ENCODE data around the gene RHBDL1. TPM values are rescaled to one million over a fixed set of nuclear protein-coding genes. Genes with fewer than 3 reads are reported as not detected.

RHBDL1 gene
- total and polyA plus RNA-seq, 9 of the 15 experiments (the other 6 are each of a cell fraction or from before 2014, with no cell fraction given): 0.03 to 5.6 (median 1.3) TPM; not detected in 1

GRCh38 chr16:633336-634050 lies 42.0 kb upstream of the RHBDL1 start:
- POLR2A ChIA-PET: no interaction called here
- TF ChIP-seq ELF1 (tag; IDR thresholded peaks at IDR 0.05): no peak
- TF ChIP-seq RBFOX2 (IDR thresholded peaks at IDR 0.05; ENCODE audit: low read depth, low read length): peak; percentile 25; the same call in 1 of the 2 replicates
- peak; percentile 88 for TF ChIP-seq ZBTB33 (CRISPR knock-in tag; IDR thresholded peaks at IDR 0.05)
- TF ChIP-seq SIN3B (IDR thresholded peaks at IDR 0.05; ENCODE audit: low read depth): no peak
- no peak for TF ChIP-seq ZBTB34 (CRISPR knock-in tag; IDR thresholded peaks at IDR 0.05)
- no peak for TF ChIP-seq ZNF79 (CRISPR knock-in tag; IDR thresholded peaks at IDR 0.05; ENCODE audit: low read depth)
- no peak for TF ChIP-seq BRF2 (IDR thresholded peaks at IDR 0.05; ENCODE audit: borderline replicate concordance, insufficient read depth, insufficient read length)
- TF ChIP-seq POLR2G (IDR thresholded peaks at IDR 0.05; ENCODE audit: low read depth, low read length): peak; percentile 26
- no peak for TF ChIP-seq RNF219 (CRISPR knock-in tag; IDR thresholded peaks at IDR 0.05)
- no peak for TF ChIP-seq MXD1 (CRISPR knock-in tag; IDR thresholded peaks at IDR 0.05; ENCODE audit: borderline replicate concordance, poor library complexity, severe bottlenecking)
- no peak for TF ChIP-seq NCOA2 (IDR thresholded peaks at IDR 0.05; ENCODE audit: partially characterized antibody in 2 of 2)
- no peak for TF ChIP-seq TRIM28 (IDR thresholded peaks at IDR 0.05)
- TF ChIP-seq FIP1L1 (IDR thresholded peaks at IDR 0.05; ENCODE audit: low read depth, low read length, poor library complexity, severe bottlenecking): peak; percentile 4
- TF ChIP-seq SNRNP70 (optimal IDR thresholded peaks at IDR 0.05; ENCODE audit: low read depth, low read length): no peak

More at GRCh38 chr16:633336-634050, 42.0 kb upstream of the RHBDL1 start:
- DNase-seq (ENCODE audit: extremely low read depth in 1 of 4, low spot score in 3 of 4) (no peak), ATAC-seq (no peak), FAIRE-seq (no peak)
- Histone ChIP-seq H3K4me1 (replicated peaks in 1 of 2; ENCODE audit: control insufficient read depth in 2 of 2, insufficient read depth in 2 of 2, low read length in 2 of 2) (peaks cover 30 to 94% of the 10 kb centered on the region in 2 experiments), H3K36me3 (ENCODE audit: control insufficient read depth, insufficient read depth, low read length) (peaks cover 32% of the 10 kb centered on the region; the same call in 1 of the 3 replicates), H3K79me2 (ENCODE audit: control insufficient read depth, insufficient read depth, low read length) (peaks cover 18% of the 10 kb centered on the region), H2AFZ (ENCODE audit: low read depth, low read length) (no peak overlapping the region), H3K9me1 (ENCODE audit: control insufficient read depth, insufficient read depth, low read length) (no peaks in the 10 kb centered on the region), H4K20me1 (replicated peaks; ENCODE audit: control insufficient read depth, insufficient read depth, low read length) (no peaks in the 10 kb centered on the region), H3K27ac (ENCODE audit: extremely low read depth, low read depth, low read length) (no peak overlapping the region), H3K4me3 (no peak overlapping the region), H3K27me3 (ENCODE audit: control insufficient read depth in 2 of 2, insufficient read depth in 2 of 2, low read length in 2 of 2) (no peaks in the 10 kb centered on the region), H3K9ac (ENCODE audit: insufficient read depth in 1 of 2, low read depth in 2 of 2, low read length in 2 of 2) (no peak overlapping the region; a peak in 1 of 4 replicates), H3K9me3 (replicated peaks; ENCODE audit: control insufficient read depth, insufficient read depth, low read depth, low read length) (no peaks in the 10 kb centered on the region), H3K4me2 (ENCODE audit: insufficient read depth, low read length) (no peak overlapping the region)
- 97% methylated on average over 36 of the region's 74 CpGs for WGBS (ENCODE audit: insufficient coverage, low coverage, missing lambda C conversion rate)
- in situ Hi-C loops (cut with MboI): no loop called here
- intact Hi-C loops (cut with micrococcal nuclease): no loop called here
- no TSS peak for BruUV-seq (replicated peaks)
- CTCF ChIA-PET (ENCODE audit: low intra/inter-chr PET ratio): no interaction called here

Data from K562 (cell line).